ENCODE results near the gene CLEC2L.

CLEC2L gene

DNA sequence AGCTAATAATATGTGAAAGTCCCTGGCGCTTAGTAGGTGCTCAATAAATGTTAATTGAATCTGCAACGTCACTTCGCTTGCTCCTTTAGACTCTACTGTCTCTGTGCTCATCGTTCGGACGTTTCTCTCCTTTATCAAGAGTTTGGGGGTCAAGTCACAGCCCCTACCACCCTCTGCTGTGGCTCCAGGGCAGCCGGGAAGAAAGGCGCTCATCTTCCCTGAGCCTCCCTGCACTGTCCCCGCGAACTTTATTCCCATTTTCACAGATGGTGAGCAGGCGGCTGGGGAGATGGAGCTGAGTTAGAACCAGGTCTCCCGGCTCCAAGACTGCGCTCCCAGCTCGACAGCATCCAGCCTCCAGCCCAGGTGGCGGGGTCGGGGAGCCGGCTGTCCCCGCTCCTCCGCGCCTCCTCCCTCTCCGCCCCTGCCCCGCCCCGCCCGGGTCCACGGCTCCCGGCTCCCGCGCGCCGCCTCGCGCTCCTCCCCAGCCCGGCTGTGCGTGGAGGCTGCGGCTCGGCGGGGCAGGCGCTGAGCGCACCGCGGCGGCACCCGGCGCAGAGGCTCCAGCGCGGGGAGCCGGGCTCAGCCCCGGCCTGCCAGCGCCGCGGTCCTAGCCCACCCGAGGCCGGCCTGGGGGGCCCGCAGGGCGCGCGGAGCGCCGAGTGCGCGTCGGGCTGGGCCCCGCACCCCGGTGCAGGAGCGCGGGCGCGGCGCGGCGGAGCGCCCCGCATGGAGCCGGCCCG, at the start of gene CLEC2L:
CLEC2L (plus strand) TSS at position 487 of the 743 bp plus-strand sequence; CDS start at position 730, 243 bp downstream.
- DNase-seq (ENCODE audit: low read depth in 2 of 2) = peak in 1 of 2 experiments; percentile 11

DNA sequence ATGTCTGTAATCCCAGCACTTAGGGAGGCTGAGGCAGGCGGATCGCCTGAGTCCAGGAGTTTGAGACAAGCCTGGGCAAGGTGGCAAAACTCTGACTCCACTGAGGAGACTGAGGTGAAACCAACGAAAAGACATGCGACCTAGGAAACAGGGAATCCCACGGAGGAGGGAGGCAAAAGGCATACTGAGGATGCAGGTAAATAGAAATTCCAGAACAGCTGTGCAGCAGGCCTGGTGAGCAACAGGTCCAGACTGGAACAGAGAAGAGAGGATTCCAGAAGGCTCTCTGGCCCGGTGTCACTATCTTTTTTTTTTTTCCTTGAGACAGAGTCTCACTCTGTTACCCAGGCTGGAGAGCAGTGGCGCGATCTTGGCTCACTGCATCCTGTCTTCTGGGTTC, 47.3 kb upstream of the CLEC2L start:
- no peak for DNase-seq (ENCODE audit: low read depth in 2 of 2)

DNA sequence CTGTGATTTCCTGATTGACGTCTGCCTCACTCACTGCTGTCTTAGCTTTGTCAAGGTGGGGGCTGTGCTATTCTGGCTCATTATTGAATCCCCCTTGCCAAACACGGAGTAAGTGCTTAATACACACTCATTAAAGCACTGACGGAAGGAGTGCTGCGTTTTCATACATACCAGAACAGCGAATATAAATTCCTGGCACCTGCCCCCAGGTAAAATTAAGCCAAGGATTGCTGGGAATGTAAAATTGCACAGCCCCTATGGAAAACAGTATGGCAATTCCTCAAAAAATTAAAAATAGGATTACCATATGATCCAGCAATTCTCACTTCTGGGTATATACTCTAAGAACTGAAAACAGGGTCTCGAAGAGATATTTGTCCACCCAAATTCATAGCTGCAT, 46.6 kb upstream of the CLEC2L start:
- no peak for DNase-seq (ENCODE audit: low read depth in 2 of 2)

DNA sequence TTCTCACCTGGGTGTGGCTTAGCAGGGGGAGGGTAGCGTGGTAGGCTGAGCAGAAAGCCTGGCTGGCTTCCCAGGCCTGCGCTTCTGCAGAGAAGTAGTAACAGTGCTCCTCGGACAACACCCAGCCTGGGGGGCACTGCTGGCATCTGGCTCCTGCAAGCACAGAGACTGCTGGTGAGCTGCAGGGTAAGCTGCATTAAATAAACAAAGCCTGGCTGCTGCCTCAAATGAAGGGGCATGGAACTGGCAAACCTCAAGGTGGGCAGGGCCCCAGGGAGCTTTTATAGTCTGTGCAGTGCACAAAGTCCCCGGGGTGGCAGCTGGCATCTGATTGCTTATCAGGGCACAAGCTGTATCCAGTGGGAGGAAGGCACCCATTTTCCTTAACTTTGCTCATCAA, 43.9 kb upstream of the CLEC2L start:
- DNase-seq (ENCODE audit: low read depth in 2 of 2) = no peak

DNA sequence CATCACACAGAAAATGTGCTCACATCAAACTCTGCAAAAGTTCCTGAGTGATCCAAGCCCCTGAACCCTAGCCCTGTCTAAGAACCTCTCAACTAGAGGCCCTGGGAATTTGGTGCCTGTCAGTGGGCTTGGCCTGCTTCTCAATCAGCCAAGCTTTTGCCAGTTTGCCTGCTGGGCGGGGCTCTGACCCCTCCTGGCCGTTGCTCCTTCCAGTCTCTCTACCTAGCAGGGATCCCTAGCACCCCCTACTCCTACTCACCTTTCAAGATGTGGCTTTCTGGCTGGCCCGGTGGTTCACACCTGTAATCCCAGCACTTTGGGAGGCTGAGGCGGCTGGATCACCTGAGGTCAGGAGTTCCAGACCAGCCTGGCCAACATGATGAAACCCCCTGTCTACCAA, 42.1 kb upstream of the CLEC2L start:
- no peak for DNase-seq (ENCODE audit: low read depth in 2 of 2)

DNA sequence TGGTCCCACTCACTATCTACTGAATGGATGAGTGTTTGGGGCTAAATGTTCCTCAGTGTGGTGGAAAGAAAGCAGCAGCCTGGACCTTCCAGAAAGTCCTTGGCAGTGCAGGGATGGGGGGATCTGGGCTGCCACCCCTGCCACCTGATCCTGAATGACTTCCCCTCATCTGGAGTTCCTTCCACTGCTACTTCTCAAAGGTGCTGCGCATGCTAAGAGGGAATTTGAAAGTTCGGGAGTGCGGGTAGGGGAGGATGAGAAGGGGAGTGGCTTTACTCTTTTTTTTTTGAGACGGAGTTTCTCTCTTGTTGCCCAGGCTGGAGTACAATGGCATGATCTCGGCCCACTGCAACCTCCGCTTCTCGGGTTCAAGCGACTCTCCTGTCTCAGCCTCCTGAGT, 41.4 kb upstream of the CLEC2L start:
- DNase-seq (ENCODE audit: low read depth in 2 of 2) = no peak

DNA sequence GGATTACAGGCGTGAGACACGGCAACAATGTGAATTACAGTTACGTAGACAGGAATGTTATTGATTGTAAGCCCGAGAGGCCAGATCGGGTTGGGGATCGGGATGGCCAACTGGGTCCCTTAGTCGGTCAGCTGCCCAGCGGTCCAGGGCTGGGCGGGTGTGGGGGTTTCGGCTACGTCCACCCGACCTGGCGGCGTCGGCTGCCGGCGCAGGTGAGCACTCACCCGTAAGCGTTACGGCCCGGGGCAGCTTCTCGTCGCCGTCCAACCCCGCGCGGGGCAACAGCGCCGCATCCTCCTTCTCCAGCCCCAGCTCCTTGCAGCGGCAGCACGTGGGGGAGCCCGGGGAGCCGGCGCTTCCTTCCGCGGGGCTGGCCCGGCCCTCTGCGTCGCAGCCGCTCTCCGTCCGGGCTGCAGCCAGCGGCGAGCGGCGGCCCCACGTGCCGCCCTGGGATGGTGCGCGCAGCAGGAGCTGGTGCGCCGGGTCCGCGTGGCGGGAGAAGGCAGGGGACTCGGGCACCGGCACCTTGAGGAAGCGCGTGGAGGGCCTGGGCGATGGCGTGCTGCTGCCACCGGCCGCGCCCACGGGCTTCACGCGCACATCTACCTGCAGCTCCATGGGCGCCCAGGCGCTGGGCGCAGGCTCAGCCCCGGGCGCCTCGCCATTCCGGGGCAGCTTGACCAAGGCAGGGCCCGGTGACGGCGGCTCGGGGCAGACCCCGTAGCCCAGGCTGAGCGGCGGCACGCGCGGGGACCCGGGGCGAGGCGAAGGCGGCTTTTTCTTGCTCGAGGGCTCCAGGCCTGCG, 40.6 kb upstream of the CLEC2L start:
- DNase-seq (ENCODE audit: low read depth in 2 of 2) = peak in 1 of 2 experiments; percentile 11

DNA sequence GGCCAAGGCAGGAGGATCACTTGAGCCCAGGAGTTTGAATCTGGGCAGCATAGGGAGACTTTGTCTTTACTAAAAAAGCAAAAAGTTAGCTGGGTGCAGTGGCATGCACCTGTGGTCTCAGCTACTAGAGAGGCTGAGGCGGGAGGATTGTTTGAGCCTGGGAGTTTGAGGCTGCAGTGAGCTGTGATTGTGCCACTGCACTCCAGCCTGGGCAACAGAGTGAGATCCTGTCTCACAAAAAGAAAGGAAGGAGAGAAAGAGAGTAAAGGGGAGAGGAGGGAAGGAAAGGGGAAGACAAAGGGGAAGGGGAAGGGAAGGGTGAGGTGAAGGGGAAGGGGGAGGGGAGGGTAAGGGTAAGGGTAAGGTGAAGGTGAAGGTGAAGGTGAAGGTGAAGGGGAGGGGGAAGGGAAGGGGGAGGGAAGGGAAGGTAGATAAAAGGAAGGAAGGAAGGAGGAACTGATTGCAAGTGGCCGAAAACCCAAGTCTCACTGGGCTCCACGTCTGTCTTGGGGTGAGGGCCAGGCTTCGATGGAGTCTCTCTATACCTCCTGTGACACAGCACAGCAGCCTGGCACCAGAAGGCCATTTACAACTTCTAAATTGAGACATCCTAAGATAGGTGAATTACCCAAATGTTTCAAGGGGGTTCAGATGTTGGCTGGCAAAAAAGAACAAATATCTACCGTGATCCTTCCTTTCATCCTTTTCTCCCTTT, 36.0 kb upstream of the CLEC2L start:
- DNase-seq (ENCODE audit: low read depth in 2 of 2) = no peak

DNA sequence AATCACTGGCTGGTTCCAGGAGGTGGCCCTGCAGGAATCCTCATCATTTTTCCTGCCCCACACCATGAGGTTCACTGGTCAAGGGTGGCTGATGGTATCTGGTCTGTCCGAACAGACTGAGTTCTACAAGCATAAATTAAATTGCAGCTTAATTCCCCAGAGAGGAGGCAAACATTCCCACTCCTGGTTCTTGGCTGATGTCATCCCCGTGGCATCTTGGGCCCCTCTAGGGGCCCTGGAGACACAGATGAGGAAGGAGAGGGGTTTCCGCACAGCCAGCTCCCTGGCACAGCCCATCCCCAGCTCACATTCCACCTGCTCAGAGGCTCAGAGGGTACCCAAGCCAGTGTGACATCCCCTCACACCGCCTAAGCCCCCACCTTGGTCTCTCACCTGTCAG, 34.7 kb upstream of the CLEC2L start:
- DNase-seq (ENCODE audit: low read depth in 2 of 2) = no peak

DNA sequence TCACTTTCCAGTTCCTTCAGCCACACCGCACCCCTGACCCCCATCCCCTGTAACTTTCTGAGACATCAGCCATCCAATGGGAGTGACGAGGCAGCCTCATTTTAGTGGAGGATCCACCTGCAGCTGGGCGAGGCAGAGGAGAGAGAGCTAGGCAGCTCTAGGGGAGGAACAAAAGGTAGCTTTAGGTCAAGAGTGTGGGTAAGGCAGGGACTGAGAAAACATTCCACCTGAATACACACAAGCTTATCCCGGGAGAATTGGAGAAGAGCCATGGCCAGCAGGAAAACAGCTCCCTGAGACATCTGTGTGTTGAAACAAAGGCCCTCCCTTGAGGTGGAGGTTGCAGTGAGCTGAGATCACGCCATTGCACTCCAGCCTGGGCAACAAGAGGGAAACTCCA, 33.4 kb upstream of the CLEC2L start:
- DNase-seq (ENCODE audit: low read depth in 2 of 2) = no peak

DNA sequence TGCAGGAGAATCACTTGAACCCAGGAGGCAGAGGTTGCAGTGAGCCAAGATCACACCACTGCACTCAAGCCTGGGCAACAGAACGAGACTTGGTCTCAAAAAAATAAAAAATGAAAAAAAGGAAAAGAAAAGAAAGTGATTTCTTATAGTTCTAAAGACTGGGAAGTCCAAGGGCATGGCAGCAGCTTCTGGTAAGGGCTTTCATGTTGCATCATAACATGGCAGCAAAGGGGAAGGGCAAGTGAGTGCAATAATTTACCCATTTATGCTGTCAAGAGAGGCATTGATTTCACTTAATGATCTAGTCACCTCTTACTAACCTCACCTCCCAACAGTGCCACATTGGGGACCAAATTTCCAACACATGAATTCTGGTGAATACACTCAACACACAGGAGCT, 31.2 kb upstream of the CLEC2L start:
- DNase-seq (ENCODE audit: low read depth in 2 of 2) = no peak

DNA sequence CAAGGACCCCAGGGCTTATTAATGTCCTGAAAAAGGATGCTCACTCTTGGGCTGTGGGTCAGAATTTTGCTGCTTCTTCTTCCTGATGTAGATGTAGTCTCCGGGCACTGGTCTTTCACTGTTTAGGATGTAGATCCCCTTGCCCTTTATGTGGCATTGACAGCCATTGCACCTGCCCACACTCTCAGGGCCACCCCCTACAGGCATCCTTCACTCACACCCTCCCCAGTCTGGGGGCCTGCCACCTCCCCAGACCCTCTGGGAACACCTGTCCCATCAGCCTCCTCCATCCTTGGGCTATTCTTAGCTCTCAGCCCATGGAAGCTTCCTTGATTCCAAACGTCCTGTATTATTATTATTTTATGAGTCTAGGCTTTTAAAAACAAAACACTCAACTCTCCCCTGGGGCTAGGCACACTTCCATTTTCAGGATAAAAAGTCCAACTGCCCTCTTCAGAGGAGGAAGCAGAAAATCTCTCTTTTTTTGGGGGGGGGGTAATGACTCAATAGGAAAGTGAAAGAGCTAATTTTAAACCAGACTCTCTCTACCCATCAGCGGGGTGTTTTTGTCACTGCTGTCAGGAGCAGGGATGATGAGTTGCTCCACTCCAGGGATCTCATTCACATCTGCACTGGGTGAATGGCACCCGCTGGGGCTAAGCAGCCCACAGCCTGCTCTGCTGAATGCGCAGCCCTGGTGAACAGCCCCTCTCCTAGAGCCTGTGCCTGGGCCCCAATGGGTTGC, 28.5 kb upstream of the CLEC2L start:
- no peak for DNase-seq (ENCODE audit: low read depth in 2 of 2)

DNA sequence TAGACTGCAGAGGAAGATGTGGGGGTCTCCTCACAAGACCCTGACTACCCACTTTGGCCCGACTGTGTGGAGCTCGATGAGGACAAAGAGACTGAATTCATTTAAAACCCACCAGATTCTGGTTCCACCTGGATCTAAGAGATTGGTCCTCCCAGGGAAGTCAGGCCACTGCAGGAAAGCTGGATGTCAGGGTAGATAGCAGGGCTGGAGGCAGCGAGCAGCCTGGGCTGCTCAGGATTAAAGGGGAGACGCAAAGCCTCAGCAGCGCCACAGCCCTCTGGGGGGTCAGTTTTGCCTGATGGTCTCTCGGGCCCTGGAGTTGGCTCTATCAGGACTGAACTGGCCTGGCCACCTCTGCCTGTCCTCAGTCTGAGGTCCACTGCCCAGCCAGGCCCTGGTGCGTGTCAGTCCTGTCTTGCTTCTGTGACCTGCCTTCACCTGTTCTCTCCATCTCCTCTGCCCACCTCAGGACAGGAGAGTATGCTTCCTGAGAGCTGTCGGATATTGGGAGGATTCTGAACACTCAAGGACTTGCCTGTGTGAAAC, 27.8 kb upstream of the CLEC2L start:
- DNase-seq (ENCODE audit: low read depth in 2 of 2) = no peak

DNA sequence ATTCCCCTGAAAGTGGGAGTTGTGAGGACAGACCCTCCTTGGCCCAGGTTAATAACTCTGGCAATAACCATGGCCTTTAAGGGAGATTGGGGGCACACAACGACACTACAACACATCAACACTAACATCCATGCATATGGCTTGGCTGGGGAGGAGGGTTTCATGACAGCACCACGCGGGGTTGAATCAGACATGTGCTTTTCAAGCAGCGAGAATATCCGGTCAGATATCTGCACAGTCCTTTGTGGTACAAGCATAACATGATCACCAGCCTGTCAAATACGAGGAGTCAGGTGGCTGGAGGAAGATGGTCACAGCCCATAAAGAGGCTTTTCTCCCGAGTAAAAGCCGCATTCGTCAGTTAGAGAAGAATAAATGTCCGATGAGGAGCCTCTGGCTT, 27.0 kb upstream of the CLEC2L start:
- DNase-seq (ENCODE audit: low read depth in 2 of 2) = no peak

DNA sequence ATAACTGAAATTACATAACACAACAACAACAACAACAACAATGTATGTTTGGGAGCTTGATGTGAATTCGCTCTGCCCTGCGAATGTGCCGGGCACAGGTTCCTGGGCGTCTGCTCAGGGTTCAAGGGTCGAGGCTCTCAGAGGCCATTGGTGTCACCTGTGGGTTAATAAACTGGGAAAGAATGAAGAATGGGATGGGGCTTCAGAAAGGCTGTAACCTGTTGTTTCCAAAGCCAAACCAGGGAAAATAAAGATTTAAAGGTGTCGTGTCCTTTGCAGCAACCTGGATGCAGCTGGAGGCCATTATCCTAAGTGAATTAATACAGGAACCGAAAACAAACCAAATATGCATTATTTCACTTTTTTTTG, 22.7 kb upstream of the CLEC2L start:
- no peak for DNase-seq (ENCODE audit: low read depth in 2 of 2)

DNA sequence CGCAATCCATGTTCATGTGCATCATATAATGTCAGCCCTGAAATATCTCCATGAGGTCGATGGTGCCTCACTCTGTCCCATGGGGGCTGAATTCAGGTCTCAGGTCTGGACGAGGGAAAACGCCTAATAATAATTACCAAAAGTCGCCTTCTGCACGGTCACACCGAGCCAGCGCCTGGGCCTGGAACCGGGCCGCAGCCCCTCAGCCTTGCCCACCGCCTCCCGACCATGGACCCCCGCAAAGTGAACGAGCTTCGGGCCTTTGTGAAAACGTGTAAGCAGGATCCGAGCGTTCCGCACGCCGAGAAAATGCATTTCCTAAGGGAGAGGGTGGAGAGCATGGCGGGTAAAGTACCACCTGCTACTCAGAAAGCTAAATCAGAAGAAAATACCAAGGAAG, 21.3 kb upstream of the CLEC2L start:
- DNase-seq (ENCODE audit: low read depth in 2 of 2) = no peak

DNA sequence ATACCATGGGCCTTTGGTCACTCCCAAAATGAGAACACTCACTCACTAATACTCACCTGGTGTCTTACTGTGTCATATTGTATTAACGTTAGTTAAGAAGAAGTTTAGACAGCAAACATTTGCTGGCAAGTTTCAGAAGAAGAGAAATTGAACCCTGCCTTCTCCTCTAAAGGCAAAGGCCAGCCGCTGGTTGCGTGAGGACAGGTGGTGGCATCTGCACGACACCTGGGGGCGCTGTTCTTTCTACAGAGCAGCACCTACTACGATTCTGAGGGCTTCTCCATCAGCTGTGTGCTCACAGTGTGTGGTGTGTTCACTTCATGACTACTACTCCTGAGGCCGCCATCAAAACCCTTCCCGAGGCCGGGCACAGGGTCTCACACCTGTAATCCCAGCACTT, 17.9 kb upstream of the CLEC2L start:
- DNase-seq (ENCODE audit: low read depth in 2 of 2) = no peak

DNA sequence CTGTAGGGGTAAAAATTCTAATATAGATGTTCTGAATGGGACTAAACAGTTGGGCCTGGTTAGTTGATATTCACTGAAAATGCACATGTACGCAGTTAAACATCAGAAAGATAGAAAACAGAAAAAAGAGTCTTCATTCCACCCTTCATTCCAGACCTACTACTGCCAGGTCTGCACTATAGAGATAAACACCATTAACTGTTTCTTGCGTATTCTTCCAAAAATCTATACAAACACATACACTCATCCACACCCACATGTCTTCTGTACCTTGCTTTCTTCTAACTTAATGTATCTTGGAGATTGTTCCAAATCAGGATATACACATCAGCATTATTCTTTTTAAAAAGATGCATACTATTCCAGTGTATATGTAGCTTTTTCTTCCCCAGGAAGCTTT, 13.9 kb upstream of the CLEC2L start:
- no peak for DNase-seq (ENCODE audit: low read depth in 2 of 2)

DNA sequence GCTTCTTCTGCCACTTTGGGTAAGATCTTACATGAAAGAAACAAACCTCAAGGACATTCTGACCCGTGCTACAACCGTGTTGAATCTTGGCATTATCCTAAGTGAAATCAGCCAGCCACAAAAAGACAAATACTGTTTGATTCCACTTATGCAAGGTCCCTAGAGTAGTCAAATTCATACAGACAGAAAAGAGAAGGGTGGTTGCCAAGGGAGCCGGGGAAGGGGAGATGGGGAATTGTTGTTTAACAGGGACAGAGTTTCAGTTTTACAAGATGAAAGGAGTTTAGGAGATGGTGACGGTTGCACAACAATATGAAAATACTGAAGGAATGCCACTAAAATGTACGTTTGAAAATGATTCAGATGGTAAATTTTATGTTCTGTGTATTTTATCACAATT, 12.2 kb upstream of the CLEC2L start:
- DNase-seq (ENCODE audit: low read depth in 2 of 2) = no peak

DNA sequence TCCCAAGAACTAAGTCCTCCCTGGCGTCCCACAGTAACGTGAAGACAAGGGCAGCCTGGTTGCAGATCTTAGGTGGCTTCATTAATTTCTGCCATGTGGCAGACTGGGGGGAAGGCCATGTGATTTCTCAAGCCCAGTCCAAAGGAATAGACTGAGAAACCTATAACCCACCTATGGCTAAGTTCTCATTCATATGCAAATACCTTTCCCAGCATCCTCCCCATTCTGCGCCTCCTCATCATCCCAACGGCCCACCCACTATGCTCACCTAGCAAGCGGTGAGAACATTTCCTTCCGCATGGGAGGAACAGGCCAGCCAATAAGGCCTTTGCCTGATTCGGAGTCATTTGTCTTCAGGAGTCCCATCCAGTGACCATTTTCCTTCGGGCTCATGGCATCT, 8.2 kb upstream of the CLEC2L start:
- no peak for DNase-seq (ENCODE audit: low read depth in 2 of 2)

DNA sequence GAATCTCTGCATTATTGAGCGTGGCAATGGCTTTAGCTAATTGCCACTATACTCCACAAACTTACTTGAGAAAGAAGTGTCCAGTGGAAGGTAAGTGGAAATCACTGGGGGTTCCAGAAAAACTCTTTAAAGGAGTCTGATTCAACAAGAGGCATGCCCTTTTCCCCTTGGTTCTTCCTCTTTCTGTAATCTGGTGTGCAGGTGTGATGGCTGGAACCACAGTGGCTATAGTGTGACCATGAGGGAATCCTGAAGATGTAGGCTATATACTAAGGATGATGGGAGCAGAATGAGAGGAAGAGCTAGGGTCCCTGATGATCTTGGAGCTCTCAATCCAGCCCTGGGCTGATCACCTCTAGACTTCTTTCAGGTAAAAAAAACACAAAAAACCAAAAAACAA, 2.0 kb upstream of the CLEC2L start:
- no peak for DNase-seq (ENCODE audit: low read depth in 2 of 2)

DNA sequence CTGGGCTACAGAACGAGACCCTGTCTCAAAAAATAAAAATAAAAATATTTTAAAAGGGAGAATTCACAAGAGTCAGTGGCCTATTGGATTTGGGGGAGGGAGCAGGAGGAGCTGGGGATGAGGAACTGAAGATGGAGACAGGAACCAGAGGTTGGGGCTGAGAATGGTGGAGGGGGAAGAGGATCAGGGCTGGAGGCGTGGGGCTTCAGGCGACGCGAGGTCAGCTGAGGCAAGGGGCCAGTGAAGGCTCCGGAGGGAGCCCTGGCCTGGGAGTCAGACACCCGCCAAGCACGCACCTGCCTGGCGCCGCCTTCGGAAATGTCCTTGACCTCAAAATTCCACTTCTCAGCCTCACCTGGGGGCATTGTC, 671 bp upstream of the CLEC2L start:
- DNase-seq (ENCODE audit: low read depth in 2 of 2) = no peak
